HepG2 (cell line): ENCODE results near the gene CUL7. TPM values are rescaled to one million over a fixed set of nuclear protein-coding genes. Genes with fewer than 3 reads are reported as not detected.

Experiments
- ARID2 ChIP-seq: sonication (generic); formaldehyde crosslinking; IDR thresholded peaks from 2 replicates; pipeline ENCODE4 v1.8.1; 2022; ENCODE audit warnings: mild to moderate bottlenecking, missing genetic modification reagents, borderline replicate concordance
- ELF4 ChIP-seq: sonication (generic); formaldehyde crosslinking; IDR thresholded peaks from 2 replicates; pipeline ENCODE4 v1.5.0; 2020; ENCODE audit warnings: missing genetic modification reagents, mild to moderate bottlenecking, moderate library complexity, borderline replicate concordance
- EZH2 ChIP-seq: conservative IDR thresholded peaks from 2 replicates; pipeline ENCODE4 v1.6.1; 2012; ENCODE audit warnings: mild to moderate bottlenecking, low read depth, low read length, moderate library complexity
- KLF13 ChIP-seq: sonication (generic); formaldehyde crosslinking; IDR thresholded peaks from 2 replicates; pipeline ENCODE4 v1.4.0; 2020; ENCODE audit warnings: mild to moderate bottlenecking, missing genetic modification reagents
- PAX8 ChIP-seq: sonication (generic); formaldehyde crosslinking; IDR thresholded peaks from 2 replicates; pipeline ENCODE4 v1.8.0; 2022; ENCODE audit warnings: mild to moderate bottlenecking, missing genetic modification reagents, borderline replicate concordance
- SNRNP70 ChIP-seq: fragments of 200-400 bp; formaldehyde crosslinking; IDR thresholded peaks from 2 replicates; pipeline ENCODE4 v1.6.1; 2017; ENCODE audit warnings: mild to moderate bottlenecking, low read depth, low read length, moderate library complexity
- YEATS2 ChIP-seq: sonication (generic); formaldehyde crosslinking; IDR thresholded peaks from 2 replicates; pipeline ENCODE4 v1.4.0; 2020; ENCODE audit warnings: missing genetic modification reagents, borderline replicate concordance
- ZMAT3 ChIP-seq: sonication (generic); formaldehyde crosslinking; conservative IDR thresholded peaks from 2 replicates; pipeline ENCODE4 v1.7.0; 2021; ENCODE audit warnings: missing genetic modification reagents
- ZNF547 ChIP-seq: sonication (generic); formaldehyde crosslinking; IDR thresholded peaks from 2 replicates; pipeline ENCODE4 v1.5.1; 2020; ENCODE audit warnings: mild to moderate bottlenecking, missing genetic modification reagents
- ZNF567 ChIP-seq: sonication (generic); formaldehyde crosslinking; IDR thresholded peaks from 2 replicates; pipeline ENCODE4 v1.8.1; 2023; ENCODE audit warnings: mild to moderate bottlenecking, missing genetic modification reagents, borderline replicate concordance
- ZNF615 ChIP-seq: sonication (generic); formaldehyde crosslinking; IDR thresholded peaks from 2 replicates; pipeline ENCODE4 v1.5.0; 2020; ENCODE audit warnings: mild to moderate bottlenecking, missing genetic modification reagents, borderline replicate concordance
- ZNF83 ChIP-seq: sonication (generic); formaldehyde crosslinking; IDR thresholded peaks from 2 replicates; pipeline ENCODE4 v1.4.0; 2020; ENCODE audit warnings: missing genetic modification reagents, mild to moderate bottlenecking, borderline replicate concordance
- polyA plus RNA-seq, 8 experiments: library from polyadenylated mRNA; depleted of rRNA in 3 of 8; stranded (reverse) in 7 of 8; unstranded in 1 of 8; fragments of >200 nt; fragmentation: Illumina TruSeq in 4 of 8; extraction: Trizol in 4 of 8; gene quantifications; 2 replicates each; pipeline versions ENCODE4 v1.2.1 to v1.2.3, GENCODE V29; 2011 to 2016; ENCODE audit warnings: low read depth in 4 of 8, missing spikeins in 1 of 8, mixed read lengths in 1 of 8; ENCODE audit not compliant: insufficient read depth in 1 of 8
- total RNA-seq, 5 experiments: library from RNA; depleted of rRNA; stranded (reverse); fragments of >200 nt; fragmentation: Illumina TruSeq; extraction: Trizol; gene quantifications; 2 replicates each; pipeline ENCODE4 v1.2.3, GENCODE V29; 2016; ENCODE audit warnings: low read depth in 1 of 5
- TF ChIP-seq, protein P1 (sequence below): sonication (generic); formaldehyde crosslinking; IDR thresholded peaks from 2 replicates; pipeline ENCODE4 v1.5.0; 2020; ENCODE audit warnings: mild to moderate bottlenecking, missing genetic modification reagents
- TF ChIP-seq, protein P2 (sequence below): sonication (generic); formaldehyde crosslinking; conservative IDR thresholded peaks from 2 replicates; pipeline ENCODE4 v1.4.0; 2020; ENCODE audit warnings: missing genetic modification reagents
- TF ChIP-seq, protein P3 (sequence below): sonication (generic); formaldehyde crosslinking; IDR thresholded peaks from 2 replicates; pipeline ENCODE4 v1.8.0; 2022; ENCODE audit warnings: mild to moderate bottlenecking, missing genetic modification reagents, moderate library complexity
- TF ChIP-seq, protein P4 (sequence below): sonication (generic); formaldehyde crosslinking; IDR thresholded peaks from 2 replicates; pipeline ENCODE4 v1.4.0; 2020; ENCODE audit warnings: missing genetic modification reagents
- TF ChIP-seq, protein P5 (sequence below): sonication (generic); formaldehyde crosslinking; IDR thresholded peaks from 2 replicates; pipeline ENCODE4 v1.8.1; 2022; ENCODE audit warnings: mild to moderate bottlenecking, missing genetic modification reagents
- TF ChIP-seq, protein P6 (sequence below): sonication (generic); formaldehyde crosslinking; IDR thresholded peaks from 2 replicates; pipeline ENCODE4 v1.4.0; 2020; ENCODE audit warnings: missing genetic modification reagents

Gene CUL7
- total and polyA plus RNA-seq, 2 of the 13 experiments (the other 11 are each of a cell fraction or from before 2014, with no cell fraction given) = 32.0 to 60.7 TPM

DNA sequence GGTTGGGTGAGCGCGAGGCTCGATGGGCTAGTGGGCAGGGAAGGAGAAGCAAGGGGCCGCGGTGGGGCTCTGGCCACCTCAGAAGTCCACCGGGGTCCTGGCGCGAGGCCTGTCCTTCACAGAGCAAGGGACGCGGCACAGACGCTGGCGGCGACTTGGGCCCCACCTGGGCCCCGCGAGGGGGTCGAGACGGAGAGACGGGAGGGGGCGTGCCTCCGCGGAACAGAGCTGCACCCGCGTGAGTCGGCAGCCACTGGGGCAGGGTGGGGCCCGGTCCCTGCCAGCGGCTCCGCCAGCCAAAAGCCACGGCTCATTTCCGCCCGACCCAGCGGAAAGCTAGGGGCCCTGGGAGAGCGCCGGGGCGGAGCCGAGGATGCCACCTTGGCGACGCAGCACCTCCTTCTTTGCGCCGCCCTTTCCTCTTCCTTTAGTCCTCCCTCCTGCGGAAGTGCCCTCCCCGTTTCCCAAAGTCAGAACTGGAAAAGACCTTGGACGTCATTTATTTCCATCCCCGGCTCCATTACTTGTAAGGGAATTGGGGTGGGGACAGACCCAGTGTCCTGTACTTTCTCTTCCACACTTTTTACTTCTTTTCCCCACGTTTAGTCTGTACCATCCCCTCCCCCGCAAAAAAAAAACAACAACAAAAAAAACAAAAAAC, at the start of gene CUL7 (continued):
- TF ChIP-seq PAX8 (CRISPR knock-in tag) = peak; percentile 38; the same call in 1 of the 2 replicates
- TF ChIP-seq, protein P1, sequence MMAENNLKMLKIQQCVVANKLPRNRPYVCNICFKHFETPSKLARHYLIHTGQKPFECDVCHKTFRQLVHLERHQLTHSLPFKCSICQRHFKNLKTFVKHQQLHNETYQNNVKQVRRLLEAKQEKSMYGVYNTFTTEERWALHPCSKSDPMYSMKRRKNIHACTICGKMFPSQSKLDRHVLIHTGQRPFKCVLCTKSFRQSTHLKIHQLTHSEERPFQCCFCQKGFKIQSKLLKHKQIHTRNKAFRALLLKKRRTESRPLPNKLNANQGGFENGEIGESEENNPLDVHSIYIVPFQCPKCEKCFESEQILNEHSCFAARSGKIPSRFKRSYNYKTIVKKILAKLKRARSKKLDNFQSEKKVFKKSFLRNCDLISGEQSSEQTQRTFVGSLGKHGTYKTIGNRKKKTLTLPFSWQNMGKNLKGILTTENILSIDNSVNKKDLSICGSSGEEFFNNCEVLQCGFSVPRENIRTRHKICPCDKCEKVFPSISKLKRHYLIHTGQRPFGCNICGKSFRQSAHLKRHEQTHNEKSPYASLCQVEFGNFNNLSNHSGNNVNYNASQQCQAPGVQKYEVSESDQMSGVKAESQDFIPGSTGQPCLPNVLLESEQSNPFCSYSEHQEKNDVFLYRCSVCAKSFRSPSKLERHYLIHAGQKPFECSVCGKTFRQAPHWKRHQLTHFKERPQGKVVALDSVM (CRISPR knock-in tag) = peak; percentile 72
- peak; percentile 82; the same call in 1 of the 2 replicates for TF ChIP-seq ARID2 (CRISPR knock-in tag)
- TF ChIP-seq, protein P2, sequence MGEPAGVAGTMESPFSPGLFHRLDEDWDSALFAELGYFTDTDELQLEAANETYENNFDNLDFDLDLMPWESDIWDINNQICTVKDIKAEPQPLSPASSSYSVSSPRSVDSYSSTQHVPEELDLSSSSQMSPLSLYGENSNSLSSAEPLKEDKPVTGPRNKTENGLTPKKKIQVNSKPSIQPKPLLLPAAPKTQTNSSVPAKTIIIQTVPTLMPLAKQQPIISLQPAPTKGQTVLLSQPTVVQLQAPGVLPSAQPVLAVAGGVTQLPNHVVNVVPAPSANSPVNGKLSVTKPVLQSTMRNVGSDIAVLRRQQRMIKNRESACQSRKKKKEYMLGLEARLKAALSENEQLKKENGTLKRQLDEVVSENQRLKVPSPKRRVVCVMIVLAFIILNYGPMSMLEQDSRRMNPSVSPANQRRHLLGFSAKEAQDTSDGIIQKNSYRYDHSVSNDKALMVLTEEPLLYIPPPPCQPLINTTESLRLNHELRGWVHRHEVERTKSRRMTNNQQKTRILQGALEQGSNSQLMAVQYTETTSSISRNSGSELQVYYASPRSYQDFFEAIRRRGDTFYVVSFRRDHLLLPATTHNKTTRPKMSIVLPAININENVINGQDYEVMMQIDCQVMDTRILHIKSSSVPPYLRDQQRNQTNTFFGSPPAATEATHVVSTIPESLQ (CRISPR knock-in tag) = peak; percentile 91; the same call in 1 of the 2 replicates
- TF ChIP-seq ZNF547 (CRISPR knock-in tag) = peak; percentile 88
- TF ChIP-seq, protein P3, sequence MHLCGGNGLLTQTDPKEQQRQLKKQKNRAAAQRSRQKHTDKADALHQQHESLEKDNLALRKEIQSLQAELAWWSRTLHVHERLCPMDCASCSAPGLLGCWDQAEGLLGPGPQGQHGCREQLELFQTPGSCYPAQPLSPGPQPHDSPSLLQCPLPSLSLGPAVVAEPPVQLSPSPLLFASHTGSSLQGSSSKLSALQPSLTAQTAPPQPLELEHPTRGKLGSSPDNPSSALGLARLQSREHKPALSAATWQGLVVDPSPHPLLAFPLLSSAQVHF = peak; percentile 31; the same call in 1 of the 2 replicates
- TF ChIP-seq ZNF567 = no peak; the same call in 1 of the 2 replicates
- no peak for TF ChIP-seq SNRNP70
- peak; percentile 79 for TF ChIP-seq ZNF615 (CRISPR knock-in tag)
- no peak for TF ChIP-seq EZH2
- TF ChIP-seq ZNF83 (CRISPR knock-in tag) = peak; percentile 51
- TF ChIP-seq, protein P4, sequence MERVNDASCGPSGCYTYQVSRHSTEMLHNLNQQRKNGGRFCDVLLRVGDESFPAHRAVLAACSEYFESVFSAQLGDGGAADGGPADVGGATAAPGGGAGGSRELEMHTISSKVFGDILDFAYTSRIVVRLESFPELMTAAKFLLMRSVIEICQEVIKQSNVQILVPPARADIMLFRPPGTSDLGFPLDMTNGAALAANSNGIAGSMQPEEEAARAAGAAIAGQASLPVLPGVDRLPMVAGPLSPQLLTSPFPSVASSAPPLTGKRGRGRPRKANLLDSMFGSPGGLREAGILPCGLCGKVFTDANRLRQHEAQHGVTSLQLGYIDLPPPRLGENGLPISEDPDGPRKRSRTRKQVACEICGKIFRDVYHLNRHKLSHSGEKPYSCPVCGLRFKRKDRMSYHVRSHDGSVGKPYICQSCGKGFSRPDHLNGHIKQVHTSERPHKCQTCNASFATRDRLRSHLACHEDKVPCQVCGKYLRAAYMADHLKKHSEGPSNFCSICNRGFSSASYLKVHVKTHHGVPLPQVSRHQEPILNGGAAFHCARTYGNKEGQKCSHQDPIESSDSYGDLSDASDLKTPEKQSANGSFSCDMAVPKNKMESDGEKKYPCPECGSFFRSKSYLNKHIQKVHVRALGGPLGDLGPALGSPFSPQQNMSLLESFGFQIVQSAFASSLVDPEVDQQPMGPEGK (CRISPR knock-in tag) = peak; percentile 91
- TF ChIP-seq ELF4 (CRISPR knock-in tag) = peak; percentile 92
- TF ChIP-seq, protein P5, sequence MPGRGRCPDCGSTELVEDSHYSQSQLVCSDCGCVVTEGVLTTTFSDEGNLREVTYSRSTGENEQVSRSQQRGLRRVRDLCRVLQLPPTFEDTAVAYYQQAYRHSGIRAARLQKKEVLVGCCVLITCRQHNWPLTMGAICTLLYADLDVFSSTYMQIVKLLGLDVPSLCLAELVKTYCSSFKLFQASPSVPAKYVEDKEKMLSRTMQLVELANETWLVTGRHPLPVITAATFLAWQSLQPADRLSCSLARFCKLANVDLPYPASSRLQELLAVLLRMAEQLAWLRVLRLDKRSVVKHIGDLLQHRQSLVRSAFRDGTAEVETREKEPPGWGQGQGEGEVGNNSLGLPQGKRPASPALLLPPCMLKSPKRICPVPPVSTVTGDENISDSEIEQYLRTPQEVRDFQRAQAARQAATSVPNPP (CRISPR knock-in tag) = peak; percentile 87
- TF ChIP-seq, protein P6, sequence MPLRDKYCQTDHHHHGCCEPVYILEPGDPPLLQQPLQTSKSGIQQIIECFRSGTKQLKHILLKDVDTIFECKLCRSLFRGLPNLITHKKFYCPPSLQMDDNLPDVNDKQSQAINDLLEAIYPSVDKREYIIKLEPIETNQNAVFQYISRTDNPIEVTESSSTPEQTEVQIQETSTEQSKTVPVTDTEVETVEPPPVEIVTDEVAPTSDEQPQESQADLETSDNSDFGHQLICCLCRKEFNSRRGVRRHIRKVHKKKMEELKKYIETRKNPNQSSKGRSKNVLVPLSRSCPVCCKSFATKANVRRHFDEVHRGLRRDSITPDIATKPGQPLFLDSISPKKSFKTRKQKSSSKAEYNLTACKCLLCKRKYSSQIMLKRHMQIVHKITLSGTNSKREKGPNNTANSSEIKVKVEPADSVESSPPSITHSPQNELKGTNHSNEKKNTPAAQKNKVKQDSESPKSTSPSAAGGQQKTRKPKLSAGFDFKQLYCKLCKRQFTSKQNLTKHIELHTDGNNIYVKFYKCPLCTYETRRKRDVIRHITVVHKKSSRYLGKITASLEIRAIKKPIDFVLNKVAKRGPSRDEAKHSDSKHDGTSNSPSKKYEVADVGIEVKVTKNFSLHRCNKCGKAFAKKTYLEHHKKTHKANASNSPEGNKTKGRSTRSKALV (CRISPR knock-in tag) = peak; percentile 66; the same call in 1 of the 2 replicates
- TF ChIP-seq YEATS2 = peak; percentile 98
- TF ChIP-seq ZMAT3 (CRISPR knock-in tag) = peak; percentile 97
- 0 out of 2 replicates have a peak, but pooled peaks have one; percentile 39 for TF ChIP-seq KLF13 (CRISPR knock-in tag)
